Fibroblast of mammary gland (primary cell): ENCODE measurements around the gene SLC2A5.

Source experiments
- DNase-seq: peaks from one replicate; pipeline ENCODE4 v3.0.0-alpha.2; 2010; ENCODE audit warnings: low read depth
- H3K4me3 ChIP-seq: 2 replicates; pipeline ENCODE4 v1.5.1; 2011; ENCODE audit warnings: low read depth, mild to moderate bottlenecking, low read length, moderate library complexity; ENCODE audit not compliant: control insufficient read depth
- TF ChIP-seq, protein P1 (sequence below): conservative IDR thresholded peaks from 2 replicates; pipeline ENCODE4 v1.5.1; 2011; ENCODE audit warnings: low read depth, low read length, inconsistent platforms; ENCODE audit not compliant: control insufficient read depth, insufficient read depth

SLC2A5 gene

DNA sequence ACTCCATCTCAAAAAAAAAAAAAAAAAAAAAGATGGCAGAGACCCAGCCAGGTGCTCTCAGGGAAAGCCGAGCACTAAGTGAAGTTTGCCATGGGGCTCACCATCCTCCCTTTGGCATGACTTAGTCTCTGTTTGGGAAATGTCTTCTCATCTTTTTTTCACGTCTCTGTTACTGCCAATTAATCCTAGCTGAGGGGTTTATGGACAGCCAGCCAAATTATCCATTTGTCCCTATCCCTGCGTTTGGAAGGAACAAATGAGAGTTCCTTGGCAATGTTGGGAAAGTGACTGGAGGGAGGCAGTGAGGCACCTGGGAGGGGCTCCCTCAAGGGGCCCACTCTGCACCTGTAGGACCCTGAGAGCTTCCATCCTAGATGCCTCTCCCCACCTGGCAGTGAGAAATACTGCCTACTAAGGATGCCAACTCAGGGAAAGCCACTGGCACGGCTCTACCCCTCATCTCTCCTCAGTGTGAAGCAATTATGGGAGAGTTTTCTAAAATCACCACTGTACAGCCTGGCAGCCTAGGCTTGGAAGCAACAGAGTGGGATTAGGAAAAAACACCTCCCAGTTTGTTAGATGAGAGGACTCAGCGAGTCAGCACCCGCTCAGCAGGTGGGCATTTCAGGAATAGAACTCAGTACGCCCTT, 23.4 kb downstream of the SLC2A5 start:
- DNase-seq, result no peak
- TF ChIP-seq, protein P1, sequence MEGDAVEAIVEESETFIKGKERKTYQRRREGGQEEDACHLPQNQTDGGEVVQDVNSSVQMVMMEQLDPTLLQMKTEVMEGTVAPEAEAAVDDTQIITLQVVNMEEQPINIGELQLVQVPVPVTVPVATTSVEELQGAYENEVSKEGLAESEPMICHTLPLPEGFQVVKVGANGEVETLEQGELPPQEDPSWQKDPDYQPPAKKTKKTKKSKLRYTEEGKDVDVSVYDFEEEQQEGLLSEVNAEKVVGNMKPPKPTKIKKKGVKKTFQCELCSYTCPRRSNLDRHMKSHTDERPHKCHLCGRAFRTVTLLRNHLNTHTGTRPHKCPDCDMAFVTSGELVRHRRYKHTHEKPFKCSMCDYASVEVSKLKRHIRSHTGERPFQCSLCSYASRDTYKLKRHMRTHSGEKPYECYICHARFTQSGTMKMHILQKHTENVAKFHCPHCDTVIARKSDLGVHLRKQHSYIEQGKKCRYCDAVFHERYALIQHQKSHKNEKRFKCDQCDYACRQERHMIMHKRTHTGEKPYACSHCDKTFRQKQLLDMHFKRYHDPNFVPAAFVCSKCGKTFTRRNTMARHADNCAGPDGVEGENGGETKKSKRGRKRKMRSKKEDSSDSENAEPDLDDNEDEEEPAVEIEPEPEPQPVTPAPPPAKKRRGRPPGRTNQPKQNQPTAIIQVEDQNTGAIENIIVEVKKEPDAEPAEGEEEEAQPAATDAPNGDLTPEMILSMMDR, result no peak
- H3K4me3 ChIP-seq, result no peak overlapping the region

- H3K4me3 ChIP-seq, result no peak overlapping the region
- TF ChIP-seq, protein P1, result no peak
- DNase-seq, result no peak
Measured at GRCh38 chr1:9044236-9044635, 25.2 kb downstream of the SLC2A5 start.

GRCh38 chr1:9042272-9042671, 27.2 kb downstream of the SLC2A5 start:
- H3K4me3 ChIP-seq, result no peak overlapping the region
- TF ChIP-seq, protein P1, result no peak
- no peak for DNase-seq

DNA sequence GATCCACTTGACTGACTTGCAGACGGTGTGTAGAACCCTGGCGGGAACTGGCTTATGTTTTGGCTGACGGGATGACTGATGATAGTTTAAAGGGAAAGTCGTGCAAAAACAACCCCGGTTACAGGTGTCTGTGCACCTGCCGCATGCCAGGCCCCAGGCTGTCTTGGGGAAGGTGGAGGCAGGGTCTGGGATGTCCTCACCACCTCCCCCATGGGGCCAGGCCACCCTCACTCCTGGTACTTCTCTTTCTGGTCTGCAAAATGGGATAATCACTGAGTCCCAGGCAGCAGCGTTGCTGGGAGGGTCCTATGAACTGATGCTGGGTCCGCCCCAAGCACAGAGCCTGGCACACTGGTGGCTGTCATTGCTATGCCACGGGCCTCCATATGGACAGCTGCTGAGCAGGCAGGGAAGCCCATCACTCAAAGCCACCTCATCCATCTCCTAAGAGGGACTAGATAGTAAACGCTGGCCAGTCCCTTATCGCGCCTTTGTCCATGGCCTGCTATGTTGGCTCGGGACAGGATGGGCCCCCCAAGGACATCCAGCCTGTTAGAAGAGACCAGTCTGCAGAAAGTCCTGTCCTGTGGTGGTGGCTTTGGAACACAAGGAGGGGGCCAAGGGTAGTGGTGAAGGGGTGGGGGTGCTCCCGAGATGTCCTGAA, 28.2 kb downstream of the SLC2A5 start:
- TF ChIP-seq, protein P1, result no peak
- H3K4me3 ChIP-seq, result no peak overlapping the region
- DNase-seq, result no peak

DNA sequence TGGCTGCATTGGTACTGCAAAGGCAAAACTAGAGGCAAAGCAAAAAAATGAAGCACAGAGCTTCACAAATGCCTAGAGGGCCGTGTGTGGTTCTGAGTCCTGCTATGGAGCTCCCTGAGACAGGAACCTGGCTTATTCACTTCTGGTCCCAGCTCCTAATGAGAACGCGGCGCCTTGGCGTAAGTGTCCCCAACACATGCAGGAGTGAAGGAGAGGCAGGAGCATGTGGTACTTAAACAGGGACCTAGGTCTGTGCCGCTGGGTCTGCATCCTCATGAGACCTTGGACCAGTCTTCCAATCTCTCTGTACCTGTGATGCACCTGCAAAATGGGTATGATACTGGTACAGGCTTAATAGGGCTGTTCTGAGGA, 28.8 kb downstream of the SLC2A5 start:
- H3K4me3 ChIP-seq, result no peak overlapping the region
- TF ChIP-seq, protein P1, result no peak
- DNase-seq, result no peak

- H3K4me3 ChIP-seq, result no peak overlapping the region
- TF ChIP-seq, protein P1, result no peak
- no peak for DNase-seq
Measured at GRCh38 chr1:9039761-9040658, 29.4 kb downstream of the SLC2A5 start.
